ENCODE results near the gene MTCH2. TPM values are rescaled to one million over a fixed set of nuclear protein-coding genes. Genes with fewer than 3 reads are reported as not detected.

MTCH2 gene
- polyA plus RNA-seq, 2 donors, result 30.5 to 85.7 TPM

GRCh38 chr11:47615249-47615648 is 27.1 kb downstream of the MTCH2 start:
- Histone ChIP-seq H3K27ac (ENCODE audit: low read depth in 2 of 2, low read length in 1 of 2) (no peak overlapping the region), H3K9me3 (ENCODE audit: control insufficient read depth in 2 of 2, insufficient read depth in 1 of 2, low read depth in 1 of 2, low read length in 1 of 2) (no peaks in the 10 kb centered on the region), H3K4me3 (ENCODE audit: low read depth in 1 of 2, low read length in 2 of 2) (no peak overlapping the region), H3K36me3 (ENCODE audit: control insufficient read depth in 2 of 2, insufficient read depth in 2 of 2, low read length in 1 of 2) (peaks cover 1 to 5% of the 10 kb centered on the region in 2 donors), H3K27me3 (ENCODE audit: control insufficient read depth in 1 of 2, insufficient read depth in 2 of 2, low read length in 2 of 2) (no peaks in the 10 kb centered on the region), H3K4me1 (ENCODE audit: control insufficient read depth in 2 of 2, insufficient read depth in 2 of 2, low read length in 1 of 2) (no peaks in the 10 kb centered on the region)

- H3K9me3 ChIP-seq (ENCODE audit: control insufficient read depth in 2 of 2, insufficient read depth in 1 of 2, low read depth in 1 of 2, low read length in 1 of 2), result no peaks in the 10 kb centered on the region
- H3K4me3 ChIP-seq (ENCODE audit: low read depth in 1 of 2, low read length in 2 of 2), result no peak overlapping the region
- WGBS, 2 donors, result 76 to 78% methylated on average over 6 of the region's 6 CpGs
- no peaks in the 10 kb centered on the region for H3K36me3 ChIP-seq (ENCODE audit: control insufficient read depth in 2 of 2, insufficient read depth in 2 of 2, low read length in 1 of 2)
- H3K27me3 ChIP-seq (ENCODE audit: control insufficient read depth in 1 of 2, insufficient read depth in 2 of 2, low read length in 2 of 2), result no peaks in the 10 kb centered on the region
- no peaks in the 10 kb centered on the region for H3K4me1 ChIP-seq (ENCODE audit: control insufficient read depth in 2 of 2, insufficient read depth in 2 of 2, low read length in 1 of 2)
- no peak overlapping the region for H3K27ac ChIP-seq (ENCODE audit: low read depth in 2 of 2, low read length in 1 of 2)
Observed at GRCh38 chr11:47611348-47611794, 31.0 kb downstream of the MTCH2 start.

- Histone ChIP-seq H3K27me3 (ENCODE audit: control insufficient read depth in 1 of 2, insufficient read depth in 2 of 2, low read length in 2 of 2) (no peaks in the 10 kb centered on the region), H3K9me3 (ENCODE audit: control insufficient read depth in 2 of 2, insufficient read depth in 1 of 2, low read depth in 1 of 2, low read length in 1 of 2) (no peaks in the 10 kb centered on the region), H3K36me3 (ENCODE audit: control insufficient read depth in 2 of 2, insufficient read depth in 2 of 2, low read length in 1 of 2) (no peaks in the 10 kb centered on the region), H3K4me1 (ENCODE audit: control insufficient read depth in 2 of 2, insufficient read depth in 2 of 2, low read length in 1 of 2) (no peaks in the 10 kb centered on the region), H3K4me3 (ENCODE audit: low read depth in 1 of 2, low read length in 2 of 2) (no peak overlapping the region), H3K27ac (ENCODE audit: low read depth in 2 of 2, low read length in 1 of 2) (no peak overlapping the region)
- 69 to 72% methylated on average over 3 of the region's 3 CpGs for WGBS, 2 donors
Observed at GRCh38 chr11:47609675-47610074, 32.7 kb downstream of the MTCH2 start.

DNA sequence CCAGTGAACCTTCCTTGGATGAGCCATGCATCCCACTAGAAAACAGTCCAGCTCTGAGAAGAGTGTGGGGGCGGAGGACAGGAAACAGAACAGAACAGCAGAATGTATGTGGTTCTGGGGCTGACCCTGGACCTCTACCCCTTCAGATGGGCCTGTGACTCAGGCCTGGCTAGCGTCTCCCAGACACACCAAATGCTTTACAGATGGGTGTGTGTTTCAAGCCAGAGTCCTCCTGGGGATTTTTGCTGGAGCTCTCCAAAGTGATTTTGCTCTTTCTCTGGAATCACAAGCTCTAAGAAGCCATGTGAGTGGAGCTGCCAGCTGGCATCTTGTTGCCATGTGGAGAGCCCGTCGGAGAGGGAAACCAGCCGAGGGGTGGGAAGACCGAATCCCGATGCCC is 35.0 kb downstream of the MTCH2 start:
- 77 to 89% methylated on average over 7 of the region's 7 CpGs for WGBS, 2 donors
- no peaks in the 10 kb centered on the region for H3K9me3 ChIP-seq (ENCODE audit: control insufficient read depth in 2 of 2, insufficient read depth in 1 of 2, low read depth in 1 of 2, low read length in 1 of 2)
- H3K27ac ChIP-seq (ENCODE audit: low read depth in 2 of 2, low read length in 1 of 2), result no peak overlapping the region
- no peaks in the 10 kb centered on the region for H3K36me3 ChIP-seq (ENCODE audit: control insufficient read depth in 2 of 2, insufficient read depth in 2 of 2, low read length in 1 of 2)
- H3K4me1 ChIP-seq (ENCODE audit: control insufficient read depth in 2 of 2, insufficient read depth in 2 of 2, low read length in 1 of 2), result no peaks in the 10 kb centered on the region
- no peak overlapping the region for H3K4me3 ChIP-seq (ENCODE audit: low read depth in 1 of 2, low read length in 2 of 2)
- no peaks in the 10 kb centered on the region for H3K27me3 ChIP-seq (ENCODE audit: control insufficient read depth in 1 of 2, insufficient read depth in 2 of 2, low read length in 2 of 2)

GRCh38 chr11:47606731-47607130 is 35.6 kb downstream of the MTCH2 start:
- Histone ChIP-seq H3K27me3 (ENCODE audit: control insufficient read depth in 1 of 2, insufficient read depth in 2 of 2, low read length in 2 of 2) (no peaks in the 10 kb centered on the region), H3K27ac (ENCODE audit: low read depth in 2 of 2, low read length in 1 of 2) (no peak overlapping the region), H3K4me1 (ENCODE audit: control insufficient read depth in 2 of 2, insufficient read depth in 2 of 2, low read length in 1 of 2) (no peaks in the 10 kb centered on the region), H3K4me3 (ENCODE audit: low read depth in 1 of 2, low read length in 2 of 2) (no peak overlapping the region), H3K9me3 (ENCODE audit: control insufficient read depth in 2 of 2, insufficient read depth in 1 of 2, low read depth in 1 of 2, low read length in 1 of 2) (no peaks in the 10 kb centered on the region), H3K36me3 (ENCODE audit: control insufficient read depth in 2 of 2, insufficient read depth in 2 of 2, low read length in 1 of 2) (no peaks in the 10 kb centered on the region)
- WGBS, 2 donors, result 52 to 55% methylated on average over 5 of the region's 5 CpGs

DNA sequence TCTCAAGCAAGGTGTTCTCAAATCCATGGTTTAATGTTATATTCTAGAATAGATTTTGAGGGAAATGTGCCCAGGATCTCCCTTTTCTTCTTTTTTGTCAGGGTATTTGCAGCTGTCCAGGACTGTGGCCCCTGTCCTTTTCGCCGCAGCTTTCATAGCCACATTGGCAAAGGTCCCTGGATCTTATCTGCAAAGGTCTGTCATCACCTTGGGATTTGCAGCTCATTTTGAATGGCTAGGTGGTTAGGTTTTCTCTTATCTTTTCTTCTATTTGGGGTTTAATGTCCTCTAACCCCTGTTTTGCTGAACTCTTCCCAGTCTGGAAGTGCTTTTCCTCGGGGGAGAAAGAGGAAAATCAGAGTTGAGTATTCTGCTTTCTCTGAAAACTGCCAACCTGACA is 36.4 kb downstream of the MTCH2 start:
- Histone ChIP-seq H3K9me3 (ENCODE audit: control insufficient read depth in 2 of 2, insufficient read depth in 1 of 2, low read depth in 1 of 2, low read length in 1 of 2) (no peaks in the 10 kb centered on the region), H3K27ac (ENCODE audit: low read depth in 2 of 2, low read length in 1 of 2) (no peak overlapping the region), H3K27me3 (ENCODE audit: control insufficient read depth in 1 of 2, insufficient read depth in 2 of 2, low read length in 2 of 2) (no peaks in the 10 kb centered on the region), H3K4me1 (ENCODE audit: control insufficient read depth in 2 of 2, insufficient read depth in 2 of 2, low read length in 1 of 2) (no peaks in the 10 kb centered on the region), H3K36me3 (ENCODE audit: control insufficient read depth in 2 of 2, insufficient read depth in 2 of 2, low read length in 1 of 2) (no peaks in the 10 kb centered on the region), H3K4me3 (ENCODE audit: low read depth in 1 of 2, low read length in 2 of 2) (no peak overlapping the region)
- 83 to 91% methylated on average over 3 of the region's 3 CpGs for WGBS, 2 donors

- no peaks in the 10 kb centered on the region for H3K27me3 ChIP-seq (ENCODE audit: control insufficient read depth in 1 of 2, insufficient read depth in 2 of 2, low read length in 2 of 2)
- no peaks in the 10 kb centered on the region for H3K4me1 ChIP-seq (ENCODE audit: control insufficient read depth in 2 of 2, insufficient read depth in 2 of 2, low read length in 1 of 2)
- WGBS, 2 donors, result 89 to 94% methylated on average over 4 of the region's 4 CpGs
- H3K4me3 ChIP-seq (ENCODE audit: low read depth in 1 of 2, low read length in 2 of 2), result no peak overlapping the region
- H3K9me3 ChIP-seq (ENCODE audit: control insufficient read depth in 2 of 2, insufficient read depth in 1 of 2, low read depth in 1 of 2, low read length in 1 of 2), result no peaks in the 10 kb centered on the region
- no peak overlapping the region for H3K27ac ChIP-seq (ENCODE audit: low read depth in 2 of 2, low read length in 1 of 2)
- no peaks in the 10 kb centered on the region for H3K36me3 ChIP-seq (ENCODE audit: control insufficient read depth in 2 of 2, insufficient read depth in 2 of 2, low read length in 1 of 2)
Observed at GRCh38 chr11:47603295-47603694, 39.1 kb downstream of the MTCH2 start.

DNA sequence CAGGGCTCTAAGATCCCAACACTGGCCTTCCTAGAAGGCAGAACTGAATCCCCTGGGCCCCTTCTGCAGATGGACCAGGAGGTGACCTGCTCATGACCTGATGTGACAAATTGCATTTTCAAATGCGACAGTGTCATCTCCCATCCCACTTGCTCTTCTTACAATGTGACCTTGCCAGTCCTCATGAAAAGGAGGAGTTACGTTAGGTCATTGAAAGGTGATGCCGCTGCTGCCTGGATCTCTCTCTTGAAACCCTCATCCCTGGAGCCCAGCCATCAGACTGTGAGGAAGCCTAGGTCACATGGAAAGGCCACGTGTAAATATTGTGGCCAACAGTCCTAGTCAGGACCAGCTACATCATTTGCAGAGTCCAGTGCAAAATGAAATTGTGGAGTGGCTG is 42.5 kb downstream of the MTCH2 start:
- H3K4me1 ChIP-seq (ENCODE audit: control insufficient read depth in 2 of 2, insufficient read depth in 2 of 2, low read length in 1 of 2), result no peaks in the 10 kb centered on the region
- H3K36me3 ChIP-seq (ENCODE audit: control insufficient read depth in 2 of 2, insufficient read depth in 2 of 2, low read length in 1 of 2), result no peaks in the 10 kb centered on the region
- H3K9me3 ChIP-seq (ENCODE audit: control insufficient read depth in 2 of 2, insufficient read depth in 1 of 2, low read depth in 1 of 2, low read length in 1 of 2), result peaks cover 0 to 3% of the 10 kb centered on the region in 2 donors
- H3K27ac ChIP-seq (ENCODE audit: low read depth in 2 of 2, low read length in 1 of 2), result no peak overlapping the region
- 75 to 82% methylated on average over 4 of the region's 4 CpGs for WGBS, 2 donors
- no peaks in the 10 kb centered on the region for H3K27me3 ChIP-seq (ENCODE audit: control insufficient read depth in 1 of 2, insufficient read depth in 2 of 2, low read length in 2 of 2)
- H3K4me3 ChIP-seq (ENCODE audit: low read depth in 1 of 2, low read length in 2 of 2), result no peak overlapping the region

- WGBS, 2 donors, result 100% methylated on average over 1 of the region's 1 CpG
- H3K9me3 ChIP-seq (ENCODE audit: control insufficient read depth in 2 of 2, insufficient read depth in 1 of 2, low read depth in 1 of 2, low read length in 1 of 2), result peaks cover 0 to 3% of the 10 kb centered on the region in 2 donors
- H3K36me3 ChIP-seq (ENCODE audit: control insufficient read depth in 2 of 2, insufficient read depth in 2 of 2, low read length in 1 of 2), result no peaks in the 10 kb centered on the region
- H3K27ac ChIP-seq (ENCODE audit: low read depth in 2 of 2, low read length in 1 of 2), result no peak overlapping the region
- no peak overlapping the region for H3K4me3 ChIP-seq (ENCODE audit: low read depth in 1 of 2, low read length in 2 of 2)
- peaks cover 3 to 4% of the 10 kb centered on the region in 2 donors for H3K4me1 ChIP-seq (ENCODE audit: control insufficient read depth in 2 of 2, insufficient read depth in 2 of 2, low read length in 1 of 2)
- peaks cover 0 to 9% of the 10 kb centered on the region in 2 donors for H3K27me3 ChIP-seq (ENCODE audit: control insufficient read depth in 1 of 2, insufficient read depth in 2 of 2, low read length in 2 of 2)
Observed at GRCh38 chr11:47595967-47596366, 46.4 kb downstream of the MTCH2 start.

DNA sequence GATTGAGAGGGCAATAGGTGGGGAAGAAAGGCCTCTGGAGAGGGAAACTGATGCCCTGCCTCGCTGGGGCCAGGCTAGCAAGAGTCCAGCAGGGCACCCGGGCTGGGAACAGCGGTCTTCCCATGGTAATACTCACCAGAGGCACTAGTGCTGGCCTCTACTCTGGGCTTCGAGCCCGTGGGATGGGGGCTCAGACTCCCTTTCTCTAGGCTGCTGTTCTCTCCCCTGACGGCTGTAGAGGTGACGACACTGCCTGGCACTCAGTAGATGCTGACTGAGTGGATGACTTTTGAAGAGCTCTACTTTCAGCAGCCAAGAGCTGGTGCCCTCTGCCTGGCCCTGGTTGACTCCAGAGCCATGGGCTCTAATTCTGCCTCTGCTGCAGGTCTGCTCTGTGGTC is 47.3 kb downstream of the MTCH2 start:
- no peak overlapping the region for H3K4me3 ChIP-seq (ENCODE audit: low read depth in 1 of 2, low read length in 2 of 2)
- no peaks in the 10 kb centered on the region for H3K36me3 ChIP-seq (ENCODE audit: control insufficient read depth in 2 of 2, insufficient read depth in 2 of 2, low read length in 1 of 2)
- WGBS, 2 donors, result 68 to 72% methylated on average over 7 of the region's 7 CpGs
- peaks cover 4 to 5% of the 10 kb centered on the region in 2 donors for H3K4me1 ChIP-seq (ENCODE audit: control insufficient read depth in 2 of 2, insufficient read depth in 2 of 2, low read length in 1 of 2)
- H3K27ac ChIP-seq (ENCODE audit: low read depth in 2 of 2, low read length in 1 of 2), result no peak overlapping the region
- H3K27me3 ChIP-seq (ENCODE audit: control insufficient read depth in 1 of 2, insufficient read depth in 2 of 2, low read length in 2 of 2), result peaks cover 0 to 10% of the 10 kb centered on the region in 2 donors
- peaks cover 1 to 3% of the 10 kb centered on the region in 2 donors for H3K9me3 ChIP-seq (ENCODE audit: control insufficient read depth in 2 of 2, insufficient read depth in 1 of 2, low read depth in 1 of 2, low read length in 1 of 2)
